HG02571 (cell line): ENCODE results near the gene S100A16.
"Not testable (repeated sequence)": the region's sequence is repeated elsewhere in the genome, so short reads cannot be mapped to it uniquely, and the experiment has no call there.

ENCODE experiments used
- ATAC-seq: cut with Tn5 transposase; IDR thresholded peaks from one replicate; pipeline ENCODE4 v1.9.1; 2021; ENCODE audit warnings: mild to moderate bottlenecking, moderate library complexity; ENCODE audit not compliant: unreplicated experiment

Gene S100A16

DNA sequence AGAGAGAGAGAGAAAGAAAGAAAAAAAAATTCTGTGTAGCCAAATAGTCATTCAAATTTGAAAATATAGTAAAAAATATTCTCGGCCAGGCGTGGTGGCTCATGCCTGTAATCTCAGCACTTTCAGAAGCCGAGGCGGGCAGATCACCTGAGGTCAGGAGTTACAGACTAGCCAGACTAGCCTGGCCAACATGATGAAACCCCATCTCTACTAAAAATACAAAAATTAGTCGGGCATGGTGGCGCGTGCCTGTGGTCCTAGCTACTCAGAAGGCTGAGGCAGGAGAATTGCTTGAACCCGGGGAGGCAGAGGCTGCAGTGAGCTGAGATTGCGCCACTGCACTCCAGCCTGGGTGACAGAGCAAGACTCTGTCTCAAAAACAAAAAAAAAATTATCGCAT is 24.9 kb downstream of the S100A16 start:
- not testable (repeated sequence) for ATAC-seq

DNA sequence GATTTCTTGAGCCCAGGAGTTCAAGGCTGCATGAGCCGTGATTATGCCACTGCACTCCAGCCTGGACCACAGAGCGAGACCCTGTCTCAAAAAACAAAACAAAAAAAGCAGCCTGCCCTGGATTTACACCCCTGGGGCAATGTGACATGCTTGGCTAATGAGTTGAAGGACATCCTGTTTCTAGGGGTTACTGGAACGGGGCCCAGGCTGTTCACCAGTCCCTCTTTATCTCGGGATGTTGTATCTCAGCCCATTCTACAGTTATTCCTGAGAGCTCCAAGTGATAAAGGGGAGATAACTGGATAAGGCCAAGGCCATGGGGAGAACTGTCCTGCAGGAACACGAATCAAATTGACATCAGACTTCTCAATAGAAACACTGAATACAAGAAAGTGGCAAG is 25.6 kb downstream of the S100A16 start:
- no peak for ATAC-seq

DNA sequence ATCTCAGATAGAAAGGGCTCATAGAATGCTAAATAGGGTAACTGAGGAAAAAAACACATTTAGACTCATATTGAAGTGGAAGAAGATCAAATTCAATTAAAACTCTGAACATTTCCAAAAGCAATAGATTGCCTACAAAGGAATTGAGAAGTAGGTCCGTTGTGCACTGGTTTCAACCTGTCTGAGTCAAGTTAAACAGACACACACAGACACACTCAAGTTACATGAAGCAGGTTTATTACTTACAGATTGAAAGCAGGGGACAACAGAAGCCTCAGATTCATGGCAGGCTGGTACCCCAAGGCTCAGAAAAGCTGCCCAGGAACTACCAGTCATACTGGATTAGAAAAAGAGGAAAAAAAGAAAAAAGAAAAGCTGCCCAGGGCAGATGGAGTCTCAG is 26.6 kb downstream of the S100A16 start:
- no peak for ATAC-seq

DNA sequence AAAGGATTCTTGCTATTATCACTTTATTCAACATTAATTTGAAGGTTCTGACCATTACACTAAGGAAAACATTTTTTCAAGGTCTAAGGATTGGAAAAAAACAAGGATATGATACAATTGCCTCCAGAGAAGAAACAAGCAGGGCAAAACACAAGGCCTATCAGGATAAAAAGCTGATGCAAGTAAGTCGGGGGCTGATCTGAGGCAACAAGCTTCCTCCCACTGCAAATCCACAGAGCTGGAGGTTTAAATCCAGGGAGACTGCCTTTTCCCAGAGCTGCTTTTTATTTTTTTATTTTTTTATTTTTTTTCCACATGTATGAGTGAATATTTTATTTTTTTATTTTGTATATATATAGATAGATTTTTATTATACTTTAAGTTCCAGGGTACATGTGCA is 27.9 kb downstream of the S100A16 start:
- ATAC-seq = no peak

DNA sequence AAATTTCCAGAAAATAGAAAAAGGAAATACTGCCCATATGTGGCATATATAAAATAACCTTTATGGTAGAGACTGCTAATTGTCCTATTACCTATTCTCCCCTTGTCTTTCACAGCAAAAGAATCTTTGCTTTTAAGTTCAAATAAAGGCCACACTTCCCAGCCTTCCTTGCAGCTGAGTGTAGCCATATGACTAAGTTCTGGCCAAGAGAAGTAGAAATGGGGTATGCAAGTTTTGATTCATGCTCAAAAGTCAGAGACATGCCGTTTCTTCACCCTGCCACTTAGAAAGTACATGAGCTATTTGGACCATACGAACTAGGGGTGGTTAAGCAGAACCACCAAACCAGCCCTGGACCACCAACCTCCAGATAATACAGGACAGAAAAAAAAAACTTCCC is 29.0 kb downstream of the S100A16 start:
- ATAC-seq = no peak

DNA sequence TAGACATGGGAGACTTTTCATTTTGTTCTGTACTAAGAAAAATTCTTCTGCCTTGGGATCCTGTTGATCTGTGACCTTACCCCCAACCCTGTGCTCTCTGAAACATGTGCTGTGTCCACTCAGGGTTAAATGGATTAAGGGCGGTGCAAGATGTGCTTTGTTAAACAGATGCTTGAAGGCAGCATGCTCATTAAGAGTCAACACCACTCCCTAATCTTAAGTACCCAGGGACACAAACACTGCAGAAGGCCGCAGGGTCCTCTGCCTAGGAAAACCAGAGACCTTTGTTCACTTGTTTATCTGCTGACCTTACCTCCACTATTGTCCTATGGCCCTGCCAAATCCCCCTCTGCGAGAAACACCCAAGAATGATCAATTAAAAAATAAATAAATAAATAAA is 29.4 kb downstream of the S100A16 start:
- ATAC-seq = not testable (repeated sequence)

DNA sequence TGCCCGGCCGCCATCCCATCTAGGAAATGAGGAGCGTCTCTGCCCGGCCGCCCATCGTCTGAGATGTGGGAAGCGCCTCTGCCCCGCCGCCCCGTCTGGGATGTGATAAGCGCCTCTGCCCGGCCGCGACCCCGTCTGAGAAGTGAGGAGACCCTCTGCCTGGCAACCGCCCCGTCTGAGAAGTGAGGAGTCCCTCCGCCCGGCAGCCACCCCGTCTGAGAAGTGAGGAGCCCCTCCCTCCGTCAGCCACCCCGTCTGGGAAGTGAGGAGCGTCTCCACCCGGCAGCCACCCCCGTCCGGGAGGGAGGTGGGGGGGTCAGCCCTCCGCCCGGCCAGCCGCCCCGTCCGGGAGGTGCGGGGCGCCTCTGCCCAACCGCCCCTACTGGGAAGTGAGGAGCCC is 30.1 kb downstream of the S100A16 start:
- not testable (repeated sequence) for ATAC-seq

DNA sequence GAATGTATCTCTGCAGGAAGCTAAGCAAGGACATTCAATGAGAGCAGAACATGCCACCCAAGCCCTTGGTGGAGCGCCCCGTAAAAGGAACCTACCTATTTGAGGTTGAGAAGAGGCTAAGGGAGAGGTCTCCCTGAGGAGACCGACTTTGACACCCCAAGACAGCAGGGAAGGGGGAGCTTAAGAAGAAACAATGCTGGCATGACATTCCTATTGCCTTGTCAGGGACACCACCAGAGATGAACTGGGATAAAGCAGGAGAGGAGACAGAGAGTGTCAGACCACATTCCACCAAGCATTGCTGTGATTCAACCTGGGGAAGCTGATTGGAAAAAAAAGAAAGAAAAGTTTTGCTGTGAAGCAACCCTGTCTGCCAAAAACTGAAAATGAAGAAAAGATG is 34.0 kb downstream of the S100A16 start:
- ATAC-seq = no peak

DNA sequence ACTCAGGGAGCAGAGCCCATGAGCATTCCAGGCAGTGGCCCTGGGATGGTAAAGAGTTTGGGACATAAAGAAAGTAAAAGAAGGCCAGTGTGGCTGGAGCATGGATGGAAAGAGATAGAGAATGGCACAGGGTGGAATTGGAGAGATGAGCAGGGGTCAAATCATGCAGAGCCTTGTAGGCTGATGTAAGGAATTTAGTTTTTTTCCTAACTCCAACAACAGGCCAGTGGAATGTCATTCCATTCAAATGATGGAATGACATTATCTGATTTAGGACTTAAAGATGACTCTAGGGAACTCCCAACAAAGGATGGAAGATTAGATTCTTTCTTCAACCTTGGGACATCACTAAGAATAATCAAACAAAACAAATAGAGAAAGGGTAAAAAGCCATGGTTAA is 34.4 kb downstream of the S100A16 start:
- no peak for ATAC-seq

DNA sequence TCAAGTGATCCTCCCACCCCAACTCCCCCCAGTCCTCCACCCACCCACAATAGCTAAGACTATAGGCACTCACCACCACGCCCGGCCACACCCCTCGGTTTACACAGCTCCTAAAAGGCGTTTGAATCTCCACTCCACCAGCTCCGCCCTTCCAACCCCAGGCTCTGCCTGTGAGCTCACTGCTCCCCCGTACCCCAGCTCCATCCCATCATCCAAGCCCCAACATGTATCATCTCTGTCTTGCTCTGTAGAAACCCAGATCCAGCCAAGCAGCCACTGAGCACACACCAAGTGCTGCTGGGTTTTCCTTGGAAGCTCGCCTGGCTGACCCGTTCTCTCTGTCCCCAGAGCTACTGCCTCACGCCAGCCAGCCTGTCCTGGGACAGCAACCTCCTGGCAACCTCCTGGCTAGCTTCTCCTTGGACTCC is 35.3 kb downstream of the S100A16 start:
- no peak for ATAC-seq

DNA sequence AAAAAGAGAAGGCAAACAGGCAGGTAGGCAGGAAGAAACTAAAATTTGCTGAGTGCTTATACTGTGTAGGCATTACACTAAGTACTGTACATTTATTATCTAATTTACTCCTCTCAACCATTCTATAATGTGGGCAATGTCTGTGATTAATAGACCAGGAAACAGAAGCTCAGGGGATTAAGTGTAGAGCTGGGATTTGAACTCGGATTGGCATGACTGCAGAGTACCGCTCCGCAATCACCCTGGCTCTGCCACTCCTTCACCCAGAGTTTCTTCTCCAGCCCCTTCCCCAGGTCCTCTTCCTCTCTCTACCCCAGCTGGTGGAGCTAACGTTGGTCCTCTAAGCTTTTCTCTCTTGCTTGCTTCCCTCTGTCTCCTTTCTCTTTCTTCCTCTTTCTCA is 35.8 kb downstream of the S100A16 start:
- no peak for ATAC-seq

DNA sequence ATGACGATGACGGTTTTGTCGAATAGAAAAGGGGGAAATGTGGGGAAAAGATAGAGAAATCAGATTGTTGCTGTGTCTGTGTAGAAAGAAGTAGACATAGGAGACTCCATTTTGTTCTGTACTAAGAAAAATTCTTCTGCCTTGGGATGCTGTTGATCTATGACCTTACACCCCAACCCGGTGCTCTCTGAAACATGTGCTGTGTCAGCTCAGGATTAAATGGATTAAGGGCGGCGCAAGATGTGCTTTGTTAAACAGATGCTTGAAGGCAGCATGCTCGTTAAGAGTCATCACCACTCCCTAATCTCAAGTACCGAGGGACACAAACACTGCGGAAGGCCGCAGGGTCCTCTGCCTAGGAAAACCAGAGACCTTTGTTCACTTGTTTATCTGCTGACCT is 37.4 kb downstream of the S100A16 start:
- not testable (repeated sequence) for ATAC-seq

DNA sequence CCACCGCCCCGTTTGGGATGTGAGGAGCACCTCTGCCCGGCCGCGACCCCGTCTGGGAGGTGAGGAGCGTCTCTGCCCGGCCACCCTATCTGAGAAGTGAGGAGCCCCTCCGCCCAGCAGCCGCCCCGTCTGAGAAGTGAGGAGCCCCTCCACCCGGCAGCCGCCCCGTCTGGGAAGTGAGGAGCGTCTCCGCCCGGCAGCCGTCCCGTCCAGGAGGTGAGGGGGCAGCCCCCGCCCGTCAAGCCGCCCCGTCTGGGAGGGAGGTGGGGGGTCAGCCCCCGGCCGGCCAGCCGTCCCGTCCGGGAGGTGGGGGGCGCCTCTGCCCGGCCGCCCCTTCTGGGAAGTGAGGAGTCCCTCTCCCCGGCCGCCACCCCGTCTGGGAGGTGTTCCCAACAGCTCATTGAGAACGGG is 37.9 kb downstream of the S100A16 start:
- not testable (repeated sequence) for ATAC-seq

DNA sequence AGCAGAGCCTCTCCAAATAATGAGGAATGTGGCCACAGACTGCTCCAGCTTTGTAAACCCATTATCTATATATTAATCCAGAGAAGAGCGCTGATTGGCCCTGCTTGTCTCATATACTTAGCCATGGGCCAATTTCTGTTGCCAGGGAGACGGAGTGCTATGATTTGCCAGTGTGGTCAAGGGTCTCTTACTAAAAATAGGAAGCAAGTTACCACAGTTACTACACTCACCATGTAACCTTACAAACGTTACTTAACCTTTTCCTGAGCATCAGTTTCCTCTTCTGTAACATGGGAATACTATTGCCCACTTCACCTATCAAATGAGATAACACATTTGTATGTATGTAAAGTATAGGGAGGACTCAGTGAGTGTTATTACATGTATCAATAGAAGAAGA is 39.6 kb downstream of the S100A16 start:
- ATAC-seq = no peak

DNA sequence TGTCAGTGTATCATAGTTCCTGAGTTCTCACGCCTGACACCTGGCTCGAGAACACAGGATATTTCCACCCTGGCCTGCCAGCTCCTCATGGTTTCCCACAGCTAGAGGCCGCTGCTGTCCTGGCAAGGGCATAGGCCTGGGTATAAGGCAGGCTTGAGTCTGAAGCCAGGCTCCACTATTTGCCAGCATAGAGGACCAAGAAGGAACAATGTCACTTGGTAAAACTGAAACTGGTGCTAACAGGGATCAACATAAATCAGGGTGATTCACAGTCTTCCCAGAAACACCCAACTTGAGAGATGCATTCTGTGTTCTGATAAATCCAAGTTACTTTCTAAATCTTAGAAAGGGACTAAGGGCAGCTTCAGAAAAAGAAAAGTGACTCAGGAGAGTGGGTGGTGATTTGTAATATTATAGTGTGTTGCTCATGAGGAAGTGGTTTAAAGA is 40.3 kb downstream of the S100A16 start:
- ATAC-seq = no peak

DNA sequence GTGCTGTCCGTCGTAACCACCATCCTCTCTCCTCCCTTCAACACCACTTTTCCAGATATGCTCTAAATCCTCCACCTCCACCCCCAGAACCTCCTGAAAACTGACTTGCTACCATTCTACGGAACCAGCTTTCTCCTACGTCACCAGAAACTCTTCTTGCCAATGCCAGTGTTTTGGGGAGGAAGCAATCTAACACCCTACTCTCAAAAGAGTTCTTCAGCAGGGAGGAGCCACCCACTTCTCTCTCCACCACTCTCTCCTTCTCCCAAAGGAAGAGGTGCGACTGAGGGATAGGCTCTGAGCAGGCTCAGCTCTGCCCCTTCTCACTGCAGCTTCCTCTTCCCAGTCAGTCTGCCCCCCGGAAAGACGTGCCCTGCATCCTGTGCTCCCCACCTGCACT is 41.2 kb downstream of the S100A16 start:
- ATAC-seq = no peak

DNA sequence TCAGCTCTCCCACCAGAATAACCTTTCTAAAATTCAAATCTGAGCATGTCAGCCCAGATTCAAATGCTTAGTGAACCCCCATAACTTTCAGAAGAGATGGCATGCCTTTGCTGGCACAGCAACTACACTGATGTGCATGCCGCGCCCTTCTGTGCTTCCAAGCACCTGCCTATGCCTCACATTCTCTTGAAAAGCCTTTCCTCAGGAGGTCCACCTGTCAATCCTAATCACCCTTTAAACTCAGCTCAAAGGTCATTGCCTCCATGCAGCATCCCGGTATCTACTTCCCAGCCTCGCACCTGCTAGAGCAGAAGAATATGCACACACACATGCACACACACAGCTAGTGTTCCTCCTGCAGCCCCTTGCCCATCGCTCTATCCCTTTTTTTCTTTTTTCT is 42.1 kb downstream of the S100A16 start:
- ATAC-seq = no peak

DNA sequence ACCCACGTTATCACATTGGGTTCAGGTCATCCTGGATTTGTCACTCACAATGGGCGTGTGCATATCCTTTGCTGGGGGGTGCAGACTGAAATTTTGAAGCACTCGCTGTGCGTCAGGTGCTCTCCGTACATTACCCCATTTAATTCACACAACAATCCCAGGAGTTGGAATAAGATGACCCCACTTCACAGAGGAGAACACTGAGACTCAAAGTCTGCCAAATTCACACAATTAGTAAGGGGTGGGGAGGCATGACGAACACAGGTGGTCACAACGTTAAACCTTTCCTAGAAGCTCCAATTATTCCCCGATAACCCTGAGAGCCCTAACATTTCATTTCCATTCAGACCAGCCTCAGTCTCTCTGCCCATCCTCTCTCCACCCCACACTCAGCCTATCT is 43.5 kb downstream of the S100A16 start:
- no peak for ATAC-seq

DNA sequence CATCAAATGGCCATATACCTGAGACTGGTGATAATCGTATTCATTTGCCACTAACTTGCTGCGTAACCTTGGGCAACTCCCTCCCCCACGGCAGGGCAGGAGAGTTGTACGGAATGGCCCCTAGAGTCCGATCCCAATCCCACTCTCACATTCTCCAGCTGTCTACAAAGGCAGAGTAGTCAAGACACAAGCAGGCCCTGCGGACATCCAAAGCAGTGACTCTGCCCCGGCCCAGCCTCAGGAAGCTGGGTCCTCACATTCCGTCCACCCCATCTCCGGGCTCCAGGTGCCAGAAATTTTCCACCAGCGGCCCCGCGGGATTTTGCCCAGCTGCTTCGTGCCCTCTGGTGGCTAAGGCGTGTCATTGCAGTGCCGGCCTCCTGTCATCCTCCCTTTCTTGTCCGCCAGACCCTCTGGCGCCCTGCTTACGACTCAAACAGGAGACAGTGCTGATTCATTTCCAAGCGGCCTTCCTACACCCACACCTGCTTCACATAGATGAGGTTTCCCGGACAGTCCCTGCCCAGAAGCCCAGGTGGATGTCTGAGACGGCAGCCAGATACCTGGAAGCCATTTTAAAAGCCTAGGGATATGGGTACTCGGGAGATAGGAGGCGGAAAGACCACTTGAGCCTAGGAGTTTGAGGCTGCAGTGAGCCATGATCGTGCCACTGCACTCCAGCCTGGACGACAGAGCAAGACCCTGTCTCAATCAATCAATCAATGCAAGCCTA is 44.4 kb downstream of the S100A16 start:
- no peak for ATAC-seq

DNA sequence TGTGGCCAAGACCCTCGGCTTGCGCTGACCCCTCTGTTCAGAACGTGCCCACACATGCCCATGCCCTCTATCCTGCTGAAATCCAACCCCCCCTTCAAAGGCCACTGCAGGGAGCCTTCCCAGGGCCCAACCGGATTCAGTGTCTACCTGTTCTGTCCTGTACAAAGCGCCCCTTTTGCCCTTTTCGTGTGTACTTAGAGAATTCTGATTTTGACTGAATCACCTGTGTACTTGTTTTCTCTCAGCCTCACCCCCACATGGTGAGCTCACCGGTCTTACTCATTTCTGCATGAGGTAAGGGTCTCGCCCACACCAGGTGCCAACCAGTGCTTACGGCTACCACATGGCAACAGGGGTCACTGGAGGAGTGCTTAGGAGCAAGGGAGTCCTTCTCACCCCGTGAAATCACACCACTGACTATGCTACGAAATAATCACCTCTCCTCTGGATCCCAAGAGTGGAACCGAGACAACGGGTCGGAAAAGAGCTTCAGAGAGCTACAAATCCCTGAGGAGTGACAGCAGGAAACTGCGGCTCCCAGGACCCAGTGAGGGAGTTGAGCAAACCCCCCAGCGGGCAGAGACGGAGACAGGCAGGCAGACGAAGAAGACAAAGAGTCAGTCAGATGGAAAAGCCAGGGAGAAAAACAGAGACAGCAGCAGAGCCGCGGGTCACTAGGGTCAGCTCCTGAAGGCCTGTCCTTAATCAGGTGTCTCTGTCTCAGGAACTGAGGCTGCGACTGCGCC is 45.1 kb downstream of the S100A16 start:
- ATAC-seq = no peak

DNA sequence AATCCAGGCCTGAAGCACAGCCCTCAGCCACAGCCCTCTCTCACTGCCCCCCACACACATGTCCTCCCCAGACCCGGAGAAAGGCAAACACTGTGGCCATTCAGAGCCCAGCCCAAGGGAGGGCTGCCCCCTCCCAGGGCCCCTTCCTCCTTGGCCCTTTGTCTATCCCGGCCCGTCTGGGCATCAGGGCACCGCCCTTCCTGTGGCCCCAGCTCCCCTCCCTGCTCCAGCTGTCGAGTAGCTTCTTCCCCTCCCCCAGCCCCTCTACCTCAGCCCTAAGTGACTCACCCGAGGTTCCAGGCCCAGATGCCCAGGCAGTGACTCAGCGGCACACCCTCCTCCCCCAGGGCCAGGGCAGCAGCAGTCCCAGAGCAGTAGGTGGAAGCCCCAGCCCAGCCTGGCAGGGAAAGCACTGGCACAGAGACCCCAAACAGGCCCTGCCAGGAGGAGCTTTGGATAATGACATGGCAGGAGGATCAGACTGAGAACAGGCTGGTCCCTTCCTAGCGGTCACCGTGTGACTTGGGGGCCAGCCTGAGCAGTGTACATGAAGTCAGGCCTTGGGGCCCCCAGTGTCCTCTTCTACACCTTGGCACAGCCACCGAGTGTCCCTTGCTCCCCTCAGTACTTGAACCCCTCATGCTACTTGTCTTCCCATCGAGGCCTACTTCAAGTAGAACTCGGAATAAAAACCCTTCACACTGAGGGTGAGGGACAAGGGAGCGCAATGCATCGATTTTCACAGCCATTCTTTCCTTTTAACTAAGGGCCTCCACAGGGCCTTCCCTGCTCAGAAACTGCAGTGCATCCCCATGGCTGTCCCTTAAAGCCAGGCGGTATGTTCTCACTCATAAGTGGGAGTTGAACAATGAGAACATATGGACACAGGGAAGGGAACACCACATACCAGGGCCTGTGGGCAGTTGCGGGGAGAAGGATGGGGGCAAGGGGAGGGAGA is 46.2 kb downstream of the S100A16 start:
- no peak for ATAC-seq
